Measurements from ENCODE around the gene ACSL1. TPM values are rescaled to one million over a fixed set of nuclear protein-coding genes. Genes with fewer than 3 reads are reported as not detected.

ACSL1 gene
- total RNA-seq, 2 donors from 2014 or later = 297 to 380 TPM

Small RNAs within 50 kb of the gene (microRNA-seq; reads per million reads assigned to microRNA genes)
- gene MIR3945 = 0 reads per million in 2 donors

Other genes with a start within 250 kb of the ACSL1 start
- gene CASP3, start 176.5 kb downstream of the ACSL1 start, total RNA-seq = 10 to 100 TPM; 10.2 to 12.0 TPM
- gene PRIMPOL, start 176.2 kb downstream of the ACSL1 start, total RNA-seq = 10 to 100 TPM in 1 of 2 donors, 1 to 10 TPM in 1; 9.8 to 10.2 TPM
- 1 to 10 TPM; 1.1 to 4.4 TPM for gene CENPU, start 91.9 kb downstream of the ACSL1 start, total RNA-seq
- not detected for gene HELT, start 192.5 kb upstream of the ACSL1 start, total RNA-seq

Data from left cardiac atrium (tissue), 2 donors.